IMR-90 (cell line): Measurements from ENCODE around the gene CDKL4. TPM values are rescaled to one million over a fixed set of nuclear protein-coding genes. Genes with fewer than 3 reads are reported as not detected.

Source experiments
- ATAC-seq: fragments of 200-7000 bp; cut with Tn5 transposase; 2 replicates; pipeline ENCODE4 v1.9.1; 2020; ENCODE audit warnings: low read depth, mild to moderate bottlenecking, moderate library complexity
- BruUV-seq: library from RNA; stranded (reverse); fragments of 400-500 nt; replicated peaks from 2 replicates; lab custom pipeline; 2021; lab: Mats Ljungman, UMichigan
- CTCF ChIA-PET: fragments of 300-600 bp; formaldehyde crosslinking; extraction: SDS; loops from one replicate; lab custom pipeline; 2021; ENCODE audit warnings: antibody characterized with exemption; lab: Yijun Ruan, JAX
- POLR2A ChIA-PET: fragments of 300-600 bp; sonication (Branson Sonifier 250); formaldehyde crosslinking; loops from one replicate; lab custom pipeline; 2022; ENCODE audit warnings: antibody characterized with exemption; ENCODE audit not compliant: unreplicated experiment; lab: Charles Lee
- DNase-seq: peaks from one replicate; pipeline ENCODE4 v3.0.0; 2013
- H2AFZ ChIP-seq: replicated peaks from 2 replicates; pipeline ENCODE3; 2013; ENCODE audit warnings: low read length, mild to moderate bottlenecking; ENCODE audit not compliant: poor library complexity
- H2AK5ac ChIP-seq: 2 replicates; pipeline ENCODE4 v1.6.1; 2013; ENCODE audit warnings: low read depth, low read length, inconsistent platforms
- H2AK9ac ChIP-seq: replicated peaks from 2 replicates; pipeline ENCODE3; 2013; ENCODE audit warnings: mild to moderate bottlenecking, low read depth, low read length, moderate library complexity; ENCODE audit not compliant: poor library complexity
- H2BK120ac ChIP-seq: 2 replicates; pipeline ENCODE4 v1.6.1; 2013; ENCODE audit warnings: low read depth, low read length, inconsistent platforms
- H2BK15ac ChIP-seq: 3 replicates; pipeline ENCODE4 v1.6.1; 2013; ENCODE audit warnings: low read depth, low read length, inconsistent platforms
- H2BK20ac ChIP-seq: 2 replicates; pipeline ENCODE4 v1.6.1; 2013; ENCODE audit warnings: low read depth, mild to moderate bottlenecking, inconsistent platforms, low read length, moderate library complexity
- H2BK5ac ChIP-seq: 2 replicates; pipeline ENCODE4 v1.6.1; 2013; ENCODE audit warnings: mild to moderate bottlenecking, low read depth, low read length, inconsistent platforms; ENCODE audit not compliant: poor library complexity, severe bottlenecking
- H3K14ac ChIP-seq: replicated peaks from 2 replicates; pipeline ENCODE4 v1.6.1; 2013; ENCODE audit warnings: low read depth, low read length, inconsistent platforms
- H3K18ac ChIP-seq: 2 replicates; pipeline ENCODE4 v1.6.1; 2013; ENCODE audit warnings: low read depth, low read length, control low read depth
- H3K23ac ChIP-seq: 2 replicates; pipeline ENCODE4 v1.6.1; 2013; ENCODE audit warnings: low read depth, low read length, inconsistent platforms
- H3K27ac ChIP-seq: 2 replicates; pipeline ENCODE4 v1.5.1; 2013; ENCODE audit warnings: mild to moderate bottlenecking, control low read depth, low read length; ENCODE audit not compliant: insufficient read depth
- H3K27me3 ChIP-seq: 2 replicates; pipeline ENCODE4 v1.6.1; 2013; ENCODE audit warnings: low read length; ENCODE audit not compliant: control insufficient read depth, insufficient read depth
- H3K36me3 ChIP-seq: 2 replicates; pipeline ENCODE4 v1.6.1; 2013; ENCODE audit warnings: low read length, mixed read lengths; ENCODE audit not compliant: control insufficient read depth, insufficient read depth
- H3K4ac ChIP-seq: 2 replicates; pipeline ENCODE4 v1.6.1; 2013; ENCODE audit warnings: low read depth, low read length, inconsistent platforms
- H3K4me1 ChIP-seq: 2 replicates; pipeline ENCODE4 v1.6.1; 2013; ENCODE audit warnings: low read length, mixed read lengths; ENCODE audit not compliant: control insufficient read depth, insufficient read depth
- H3K4me2 ChIP-seq: 2 replicates; pipeline ENCODE4 v1.6.1; 2013; ENCODE audit warnings: low read depth, mild to moderate bottlenecking, control low read depth, low read length, moderate library complexity
- H3K4me3 ChIP-seq: 2 replicates; pipeline ENCODE4 v1.5.1; 2013; ENCODE audit warnings: low read depth, mild to moderate bottlenecking, control low read depth, low read length, moderate library complexity; ENCODE audit not compliant: insufficient read depth
- H3K56ac ChIP-seq: 2 replicates; pipeline ENCODE4 v1.6.1; 2013; ENCODE audit warnings: low read length, inconsistent platforms; ENCODE audit not compliant: insufficient read depth; ENCODE audit errors: extremely low read depth
- H3K79me1 ChIP-seq, 2 experiments: 2 replicates each; pipeline ENCODE4 v1.6.1; 2013; ENCODE audit warnings: low read length in 2 of 2, inconsistent platforms in 1 of 2, low read depth in 1 of 2
- H3K9ac ChIP-seq: 2 replicates; pipeline ENCODE4 v1.6.1; 2013; ENCODE audit warnings: low read depth, low read length, control low read depth
- H3K9me1 ChIP-seq: 2 replicates; pipeline ENCODE4 v1.6.1; 2013; ENCODE audit warnings: low read length, inconsistent platforms; ENCODE audit not compliant: insufficient read depth
- H3K9me3 ChIP-seq: 2 replicates; pipeline ENCODE4 v1.6.1; 2013; ENCODE audit warnings: low read length; ENCODE audit not compliant: control insufficient read depth, insufficient read depth
- H4K20me1 ChIP-seq: 2 replicates; pipeline ENCODE4 v1.6.1; 2013; ENCODE audit warnings: low read length, inconsistent platforms; ENCODE audit not compliant: insufficient read depth
- H4K5ac ChIP-seq: 2 replicates; pipeline ENCODE4 v1.6.1; 2013; ENCODE audit warnings: mild to moderate bottlenecking, low read depth, low read length, control low read depth
- H4K8ac ChIP-seq, 2 experiments: 2 replicates each; pipeline ENCODE4 v1.6.1; 2013; ENCODE audit warnings: low read depth in 2 of 2, low read length in 2 of 2, control low read depth in 1 of 2, inconsistent platforms in 1 of 2
- H4K91ac ChIP-seq: 2 replicates; pipeline ENCODE4 v1.6.1; 2013; ENCODE audit warnings: low read depth, low read length, inconsistent platforms; ENCODE audit not compliant: insufficient read depth
- CHD1 ChIP-seq: IDR thresholded peaks from 2 replicates; pipeline ENCODE4 v1.6.1; 2012; ENCODE audit warnings: low read depth, low read length, improper control_type of control experiment
- MXI1 ChIP-seq: IDR thresholded peaks from 2 replicates; pipeline ENCODE4 v1.6.1; 2012; ENCODE audit warnings: low read depth, mild to moderate bottlenecking, low read length, moderate library complexity, borderline replicate concordance
- NFE2L2 ChIP-seq: fragments of 150-350 bp; IDR thresholded peaks from 2 replicates; pipeline ENCODE4 v1.6.1; 2016; ENCODE audit warnings: low read depth, mild to moderate bottlenecking, low read length
- RCOR1 ChIP-seq: IDR thresholded peaks from 2 replicates; pipeline ENCODE4 v1.6.1; 2012; ENCODE audit warnings: mild to moderate bottlenecking, low read length, improper control_type of control experiment; ENCODE audit not compliant: insufficient replicate concordance
- SMC3 ChIP-seq: fragments of 150-350 bp; IDR thresholded peaks from 2 replicates; pipeline ENCODE4 v1.6.1; 2016; ENCODE audit warnings: low read depth, mild to moderate bottlenecking, antibody characterized with exemption, low read length, moderate library complexity
- WGBS, 2 experiments: methylation state at CpG; one replicate each; pipeline versions ENCODE4 v1.1.5 to v1.1.7; 2013; ENCODE audit warnings: missing lambda C conversion rate in 2 of 2; ENCODE audit not compliant: insufficient read length in 1 of 2; ENCODE audit errors: extremely low coverage in 2 of 2; 5-methylcytosine and 5-hydroxymethylcytosine counted together
- dilution Hi-C: fragments of 300-500 bp; cut with HindIII; formaldehyde crosslinking; loops from one replicate; pipeline ENCODE4 v1.14.3; 2018; ENCODE audit warnings: low sequenced_read_pairs; ENCODE audit not compliant: unreplicated experiment
- in situ Hi-C: fragments of 300-500 bp; cut with MboI; formaldehyde crosslinking; loops from 3 replicates; pipeline ENCODE4 v1.14.3; 2019; ENCODE audit warnings: low sequenced_read_pairs, inconsistent platforms, mixed read lengths
- intact Hi-C: fragments of 100-400 bp; cut with micrococcal nuclease; formaldehyde crosslinking; loops from 2 replicates; pipeline ENCODE4 v1.10.0; 2022
- polyA plus RNA-seq, 3 experiments: library from polyadenylated mRNA; depleted of rRNA; stranded (reverse); fragments of >200 nt; gene quantifications; 2 replicates each; pipeline ENCODE4 v1.2.3, GENCODE V29; 2012; ENCODE audit warnings: low replicate concordance in 1 of 3
- total RNA-seq: library from RNA; depleted of rRNA; stranded (reverse); fragments of >200 nt; gene quantifications from 2 replicates; pipeline ENCODE4 v1.2.3, GENCODE V29; 2012
- TF ChIP-seq, protein P1 (sequence below): fragments of 150-350 bp; IDR thresholded peaks from 2 replicates; pipeline ENCODE4 v1.6.1; 2016; ENCODE audit warnings: low read depth, mild to moderate bottlenecking, low read length, moderate library complexity, borderline replicate concordance
- TF ChIP-seq, protein P2 (sequence below): fragments of 150-350 bp; IDR thresholded peaks from 2 replicates; pipeline ENCODE4 v1.6.1; 2017; ENCODE audit warnings: mild to moderate bottlenecking, antibody characterized with exemption, low read length, low read depth

CDKL4 gene
- total and polyA plus RNA-seq, 2 of the 4 experiments (the other 2 are of a cell fraction) = not detected

DNA sequence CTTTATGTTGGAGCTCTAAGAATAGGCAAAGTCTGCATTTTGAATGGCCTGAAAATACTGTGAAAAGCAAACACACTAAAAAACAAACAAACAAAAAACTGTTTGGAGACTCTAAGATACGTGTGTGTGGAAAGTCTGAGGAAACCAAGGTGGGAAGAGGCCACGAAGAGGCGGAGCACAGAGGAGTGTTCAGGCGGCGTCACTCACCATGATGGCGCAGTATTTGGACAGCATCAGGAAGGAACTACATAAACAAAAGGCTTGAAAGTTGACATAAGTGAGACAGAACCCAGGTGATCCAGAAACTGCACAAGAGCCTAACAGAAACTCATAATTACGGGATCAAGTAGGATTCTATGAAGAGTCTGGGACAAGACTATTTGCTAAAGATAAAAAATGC lies 72.1 kb downstream of the CDKL4 start:
- BruUV-seq = no TSS peak
- in situ Hi-C loops = no loop called here
- Histone ChIP-seq H2BK5ac (no peak overlapping the region), H3K4me1 (no peaks in the 10 kb centered on the region), H3K56ac (no peak overlapping the region), H2AK9ac (no peak overlapping the region), H3K9me1 (no peaks in the 10 kb centered on the region), H3K9ac (no peak overlapping the region), H4K20me1 (no peaks in the 10 kb centered on the region), H2AFZ (no peak overlapping the region), H3K27ac (no peak overlapping the region), H3K4me3 (no peak overlapping the region), H2BK15ac (no peak overlapping the region), H2AK5ac (no peak overlapping the region), H4K8ac (no peak overlapping the region), H3K4ac (no peak overlapping the region), H3K18ac (no peak overlapping the region), H3K79me1 (no peaks in the 10 kb centered on the region), H3K27me3 (no peaks in the 10 kb centered on the region), H3K4me2 (no peak overlapping the region), H4K91ac (no peak overlapping the region), H3K9me3 (no peaks in the 10 kb centered on the region), H2BK20ac (no peak overlapping the region), H3K36me3 (no peaks in the 10 kb centered on the region), H3K14ac (no peak overlapping the region), H3K23ac (no peak overlapping the region), H4K5ac (no peak overlapping the region), H2BK120ac (no peak overlapping the region)
- TF ChIP-seq, protein P1, sequence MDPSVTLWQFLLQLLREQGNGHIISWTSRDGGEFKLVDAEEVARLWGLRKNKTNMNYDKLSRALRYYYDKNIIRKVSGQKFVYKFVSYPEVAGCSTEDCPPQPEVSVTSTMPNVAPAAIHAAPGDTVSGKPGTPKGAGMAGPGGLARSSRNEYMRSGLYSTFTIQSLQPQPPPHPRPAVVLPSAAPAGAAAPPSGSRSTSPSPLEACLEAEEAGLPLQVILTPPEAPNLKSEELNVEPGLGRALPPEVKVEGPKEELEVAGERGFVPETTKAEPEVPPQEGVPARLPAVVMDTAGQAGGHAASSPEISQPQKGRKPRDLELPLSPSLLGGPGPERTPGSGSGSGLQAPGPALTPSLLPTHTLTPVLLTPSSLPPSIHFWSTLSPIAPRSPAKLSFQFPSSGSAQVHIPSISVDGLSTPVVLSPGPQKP = no peak
- TF ChIP-seq NFE2L2 (no peak), MXI1 (no peak), CHD1 (no peak), RCOR1 (no peak), SMC3 (no peak)
- TF ChIP-seq, protein P2, sequence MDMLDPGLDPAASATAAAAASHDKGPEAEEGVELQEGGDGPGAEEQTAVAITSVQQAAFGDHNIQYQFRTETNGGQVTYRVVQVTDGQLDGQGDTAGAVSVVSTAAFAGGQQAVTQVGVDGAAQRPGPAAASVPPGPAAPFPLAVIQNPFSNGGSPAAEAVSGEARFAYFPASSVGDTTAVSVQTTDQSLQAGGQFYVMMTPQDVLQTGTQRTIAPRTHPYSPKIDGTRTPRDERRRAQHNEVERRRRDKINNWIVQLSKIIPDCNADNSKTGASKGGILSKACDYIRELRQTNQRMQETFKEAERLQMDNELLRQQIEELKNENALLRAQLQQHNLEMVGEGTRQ = no peak
- dilution Hi-C loops = no loop called here
- POLR2A ChIA-PET = interaction anchor here (0.6 kb wide), 1 partner anchor 15 kb away, joined by 4 read pairs; no protein-coding TSS in a partner anchor
- no peak for ATAC-seq
- intact Hi-C loops = no loop called here
- 100% methylated on average over 4 of the region's 7 CpGs; no CpG with 5 or more reads in 1 of the 2 experiments for WGBS, 2 experiments
- CTCF ChIA-PET = no interaction called here
- DNase-seq = no peak
